Measurements from ENCODE around the gene SNX10.

SNX10 gene

DNA sequence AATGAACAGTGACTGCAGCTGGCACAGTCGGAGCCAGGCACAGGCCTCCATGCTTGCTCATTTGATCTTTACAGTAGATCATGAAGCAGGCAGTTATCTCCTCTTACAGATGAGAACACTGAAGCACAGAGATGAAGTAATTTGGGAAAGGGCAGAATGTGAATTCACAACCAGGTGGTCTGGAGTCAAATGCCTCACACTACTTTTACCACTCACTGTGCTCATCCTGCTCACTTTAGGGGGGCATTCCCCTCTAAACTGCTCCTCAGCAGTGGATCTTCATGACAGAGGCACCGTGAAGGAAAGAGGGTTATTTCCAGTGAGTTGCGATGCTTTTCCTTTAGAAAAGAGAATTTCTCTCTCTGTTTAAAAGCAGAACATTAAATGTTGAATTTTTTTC is 15.1 kb downstream of the SNX10 start:
- H3K27ac ChIP-seq (ENCODE audit: low read length): no peak overlapping the region

DNA sequence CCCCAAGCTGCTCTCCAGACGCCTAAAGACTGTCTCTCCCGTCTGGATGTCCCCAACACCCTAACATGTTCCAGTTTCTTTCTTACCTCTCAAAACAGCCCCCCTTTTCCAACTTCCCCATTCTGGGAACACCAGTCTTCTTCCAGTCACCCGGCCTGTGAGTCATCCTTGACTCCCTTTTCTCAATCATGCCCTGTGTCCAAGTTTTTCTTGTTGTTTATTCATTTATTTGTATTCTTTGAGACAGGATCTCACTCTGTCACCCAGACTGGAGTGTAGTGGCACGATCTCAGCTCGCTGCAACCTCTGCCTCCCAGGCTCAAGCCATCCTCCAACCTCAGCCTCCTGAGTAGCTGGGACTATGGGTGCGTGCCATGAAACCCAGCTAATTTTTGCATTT is 15.6 kb downstream of the SNX10 start:
- Histone ChIP-seq H3K9me3 (replicated peaks; ENCODE audit: insufficient read depth, low read length) (no peaks in the 10 kb centered on the region), H3K79me2 (ENCODE audit: low read length) (no peaks in the 10 kb centered on the region), H3K36me3 (replicated peaks; ENCODE audit: insufficient read depth, low read length) (no peaks in the 10 kb centered on the region), H3K27me3 (replicated peaks; ENCODE audit: insufficient read depth, low read length) (no peaks in the 10 kb centered on the region), H4K20me1 (ENCODE audit: insufficient read depth, low read length) (no peaks in the 10 kb centered on the region), H3K4me3 (ENCODE audit: low read length) (no peak overlapping the region), H3K9ac (ENCODE audit: low read length) (no peak overlapping the region), H3K27ac (ENCODE audit: low read length) (no peak overlapping the region), H3K4me2 (ENCODE audit: low read depth, low read length) (no peak overlapping the region), H3K4me1 (ENCODE audit: low read length) (no peaks in the 10 kb centered on the region), H2AFZ (ENCODE audit: low read length) (no peak overlapping the region), H3K9me2 (replicated peaks; ENCODE audit: insufficient read depth, low read length) (no peaks in the 10 kb centered on the region), H3F3A (ENCODE audit: insufficient read depth, low read length) (no peaks in the 10 kb centered on the region)
- DNase-seq: no peak
- TF ChIP-seq EZH2 (optimal IDR thresholded peaks at IDR 0.05; ENCODE audit: low read depth, low read length) (no peak), EZH2phosphoT487 (IDR thresholded peaks at IDR 0.05; ENCODE audit: low read length) (no peak)
- TF ChIP-seq, protein P1, sequence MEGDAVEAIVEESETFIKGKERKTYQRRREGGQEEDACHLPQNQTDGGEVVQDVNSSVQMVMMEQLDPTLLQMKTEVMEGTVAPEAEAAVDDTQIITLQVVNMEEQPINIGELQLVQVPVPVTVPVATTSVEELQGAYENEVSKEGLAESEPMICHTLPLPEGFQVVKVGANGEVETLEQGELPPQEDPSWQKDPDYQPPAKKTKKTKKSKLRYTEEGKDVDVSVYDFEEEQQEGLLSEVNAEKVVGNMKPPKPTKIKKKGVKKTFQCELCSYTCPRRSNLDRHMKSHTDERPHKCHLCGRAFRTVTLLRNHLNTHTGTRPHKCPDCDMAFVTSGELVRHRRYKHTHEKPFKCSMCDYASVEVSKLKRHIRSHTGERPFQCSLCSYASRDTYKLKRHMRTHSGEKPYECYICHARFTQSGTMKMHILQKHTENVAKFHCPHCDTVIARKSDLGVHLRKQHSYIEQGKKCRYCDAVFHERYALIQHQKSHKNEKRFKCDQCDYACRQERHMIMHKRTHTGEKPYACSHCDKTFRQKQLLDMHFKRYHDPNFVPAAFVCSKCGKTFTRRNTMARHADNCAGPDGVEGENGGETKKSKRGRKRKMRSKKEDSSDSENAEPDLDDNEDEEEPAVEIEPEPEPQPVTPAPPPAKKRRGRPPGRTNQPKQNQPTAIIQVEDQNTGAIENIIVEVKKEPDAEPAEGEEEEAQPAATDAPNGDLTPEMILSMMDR (IDR thresholded peaks at IDR 0.05; ENCODE audit: low read length): no peak

More for the DNA sequence above, 15.1 kb downstream of the SNX10 start:
- Histone ChIP-seq H3K79me2 (ENCODE audit: low read length) (no peaks in the 10 kb centered on the region), H3K4me1 (ENCODE audit: low read length) (no peaks in the 10 kb centered on the region), H3F3A (ENCODE audit: insufficient read depth, low read length) (no peaks in the 10 kb centered on the region), H3K9me3 (replicated peaks; ENCODE audit: insufficient read depth, low read length) (no peaks in the 10 kb centered on the region), H3K36me3 (replicated peaks; ENCODE audit: insufficient read depth, low read length) (no peaks in the 10 kb centered on the region), H2AFZ (ENCODE audit: low read length) (no peak overlapping the region), H4K20me1 (ENCODE audit: insufficient read depth, low read length) (no peaks in the 10 kb centered on the region), H3K27me3 (replicated peaks; ENCODE audit: insufficient read depth, low read length) (no peaks in the 10 kb centered on the region), H3K4me3 (ENCODE audit: low read length) (no peak overlapping the region), H3K9me2 (replicated peaks; ENCODE audit: insufficient read depth, low read length) (no peaks in the 10 kb centered on the region), H3K4me2 (ENCODE audit: low read depth, low read length) (no peak overlapping the region), H3K9ac (ENCODE audit: low read length) (no peak overlapping the region)
- TF ChIP-seq EZH2 (optimal IDR thresholded peaks at IDR 0.05; ENCODE audit: low read depth, low read length) (no peak), EZH2phosphoT487 (IDR thresholded peaks at IDR 0.05; ENCODE audit: low read length) (no peak)
- TF ChIP-seq, protein P1 (IDR thresholded peaks at IDR 0.05; ENCODE audit: low read length): no peak
- DNase-seq: no peak

DNA sequence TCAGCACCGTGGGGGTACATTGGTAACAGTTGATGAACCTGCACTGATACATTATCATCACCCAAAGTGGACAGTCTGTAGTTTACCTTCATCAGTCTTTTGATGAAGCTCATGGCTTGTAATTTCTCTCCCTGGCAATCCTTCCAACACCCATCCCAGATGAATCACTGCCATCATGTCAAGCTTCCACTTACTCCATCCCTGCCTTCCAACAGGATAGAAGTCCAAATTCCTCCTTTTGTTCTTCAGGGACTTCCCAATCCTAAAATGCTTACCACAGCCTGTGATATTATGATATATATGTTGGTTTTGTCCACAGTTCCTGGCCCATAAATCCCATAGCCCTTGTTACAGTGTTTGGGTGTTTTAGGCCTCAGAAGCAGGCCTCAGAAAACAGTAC is 16.1 kb downstream of the SNX10 start:
- Histone ChIP-seq H3K27ac (ENCODE audit: low read length) (no peak overlapping the region), H3K4me3 (ENCODE audit: low read length) (no peak overlapping the region), H4K20me1 (ENCODE audit: insufficient read depth, low read length) (no peaks in the 10 kb centered on the region), H3K36me3 (replicated peaks; ENCODE audit: insufficient read depth, low read length) (no peaks in the 10 kb centered on the region), H2AFZ (ENCODE audit: low read length) (no peak overlapping the region), H3K4me1 (ENCODE audit: low read length) (no peaks in the 10 kb centered on the region), H3K79me2 (ENCODE audit: low read length) (no peaks in the 10 kb centered on the region), H3K9me3 (replicated peaks; ENCODE audit: insufficient read depth, low read length) (no peaks in the 10 kb centered on the region), H3K9ac (ENCODE audit: low read length) (no peak overlapping the region), H3K27me3 (replicated peaks; ENCODE audit: insufficient read depth, low read length) (no peaks in the 10 kb centered on the region), H3K9me2 (replicated peaks; ENCODE audit: insufficient read depth, low read length) (no peaks in the 10 kb centered on the region), H3K4me2 (ENCODE audit: low read depth, low read length) (no peak overlapping the region), H3F3A (ENCODE audit: insufficient read depth, low read length) (no peaks in the 10 kb centered on the region)
- no peak for DNase-seq
- no peak for TF ChIP-seq EZH2phosphoT487 (IDR thresholded peaks at IDR 0.05; ENCODE audit: low read length)
- TF ChIP-seq EZH2 (optimal IDR thresholded peaks at IDR 0.05; ENCODE audit: low read depth, low read length): no peak
- TF ChIP-seq, protein P1 (IDR thresholded peaks at IDR 0.05; ENCODE audit: low read length): no peak
